ENCODE results near the gene RAB18.
A peak's percentile ranks its signal among the peaks of the same experiment; 100 is the strongest.
"Not testable (repeated sequence)": the region's sequence is repeated elsewhere in the genome, so short reads cannot be mapped to it uniquely, and the experiment has no call there.

Gene RAB18

GRCh38 chr10:27504007-27504807 is at the start of gene RAB18:
Gene RAB18, plus strand, starts transcription at chr10:27504304. Its CDS starts 66 bp downstream, at chr10:27504370.
- DNase-seq = peak; percentile 97

- DNase-seq = no peak
These were observed 49.3 kb upstream of the RAB18 start for GRCh38 chr10:27454837-27455236.

GRCh38 chr10:27457261-27457945 is 46.7 kb upstream of the RAB18 start:
- DNase-seq = no peak

- DNase-seq = no peak
These were observed 46.1 kb upstream of the RAB18 start for GRCh38 chr10:27457966-27458365.

- DNase-seq = no peak
These were observed 42.8 kb upstream of the RAB18 start for GRCh38 chr10:27461312-27461711.

GRCh38 chr10:27463961-27464360 is 40.1 kb upstream of the RAB18 start:
- no peak for DNase-seq

- DNase-seq = no peak
These were observed 39.1 kb upstream of the RAB18 start for GRCh38 chr10:27464993-27465392.

- DNase-seq = not testable (repeated sequence)
These were observed 38.5 kb upstream of the RAB18 start for GRCh38 chr10:27465596-27465995.

GRCh38 chr10:27470885-27471284 is 33.2 kb upstream of the RAB18 start:
- no peak for DNase-seq

- no peak for DNase-seq
These were observed 29.4 kb upstream of the RAB18 start for GRCh38 chr10:27474741-27475140.

- no peak for DNase-seq
These were observed 25.1 kb upstream of the RAB18 start for GRCh38 chr10:27479016-27479415.

GRCh38 chr10:27481486-27481885 is 22.6 kb upstream of the RAB18 start:
- no peak for DNase-seq

- DNase-seq = no peak
These were observed 20.8 kb upstream of the RAB18 start for GRCh38 chr10:27482984-27483956.

- DNase-seq = no peak
These were observed 18.7 kb upstream of the RAB18 start for GRCh38 chr10:27485368-27485767.

GRCh38 chr10:27485986-27486385 is 18.1 kb upstream of the RAB18 start:
- DNase-seq = no peak

- no peak for DNase-seq
These were observed 13.3 kb upstream of the RAB18 start for GRCh38 chr10:27490807-27491206.

GRCh38 chr10:27494116-27494805 is 9.8 kb upstream of the RAB18 start:
- no peak for DNase-seq

GRCh38 chr10:27496137-27496536 is 8.0 kb upstream of the RAB18 start:
- no peak for DNase-seq

GRCh38 chr10:27500096-27500495 is 4.0 kb upstream of the RAB18 start:
- DNase-seq = no peak

- no peak for DNase-seq
These were observed 3.2 kb upstream of the RAB18 start for GRCh38 chr10:27500886-27501285.

- no peak for DNase-seq
These were observed 552 bp upstream of the RAB18 start for GRCh38 chr10:27503498-27504006.

- no peak for DNase-seq
These were observed 830 bp downstream of the RAB18 start for GRCh38 chr10:27504808-27505460.
